ENCODE measurements around the gene MVP. TPM values are rescaled to one million over a fixed set of nuclear protein-coding genes. Genes with fewer than 3 reads are reported as not detected.
"Not testable (repeated sequence)": the region's sequence is repeated elsewhere in the genome, so short reads cannot be mapped to it uniquely, and the experiment has no call there.

Gene MVP
- 10 to 100 TPM; 32.5 to 33.2 TPM for total RNA-seq

- DNase-seq: peak; percentile 66
- CTCF ChIA-PET: interaction anchor here (0.7 to 8.1 kb wide), 9 partner anchors 9 to 235 kb away, joined by 3 to 95 read pairs (median 4); partner anchors contain the start of gene KIF22
- Mint-ChIP-seq H3K9me3 (no peaks in the 10 kb centered on the region), H3K27me3 (no peaks in the 10 kb centered on the region), H3K4me3 (peak within 1 kb of the TSS; percentile 79), H3K36me3 (ENCODE audit: low read depth) (peaks cover 30% of the 10 kb centered on the region), H3K4me1 (ENCODE audit: low read depth) (peaks cover 69% of the 10 kb centered on the region), H3K27ac (peak within 1 kb of the TSS; percentile 89)
- ATAC-seq: no peak
- no peak for TF ChIP-seq CTCF (IDR thresholded peaks at IDR 0.05)
- intact Hi-C loops (cut with micrococcal nuclease): no loop called here
- POLR2A ChIA-PET: interaction anchor here (0.7 to 13.9 kb wide), 8 partner anchors 10 to 120 kb away, joined by 3 to 167 read pairs (median 5); partner anchors contain the start of genes KCTD13, KIF22, MAZ and PRRT2
Measured at GRCh38 chr16:29820271-29820701, at the start of gene MVP. TSS of gene MVP (plus strand) at chr16:29820462. CDS start at chr16:29830550, 10,088 bp downstream.

GRCh38 chr16:29772330-29772729 lies 47.9 kb upstream of the MVP start:
- DNase-seq; H3K27me3 Mint-ChIP-seq; H3K27ac Mint-ChIP-seq; POLR2A ChIA-PET; H3K36me3 Mint-ChIP-seq (ENCODE audit: low read depth); ATAC-seq; intact Hi-C loops (cut with micrococcal nuclease); H3K9me3 Mint-ChIP-seq; H3K4me3 Mint-ChIP-seq: not testable (repeated sequence)
- CTCF ChIA-PET: interaction anchor here (1.4 to 2.8 kb wide), 2 partner anchors 12 to 81 kb away, joined by 3 to 10 read pairs; no protein-coding TSS in a partner anchor
- peaks cover 15% of the 10 kb centered on the region for H3K4me1 Mint-ChIP-seq (ENCODE audit: low read depth)

GRCh38 chr16:29774730-29775129 lies 45.5 kb upstream of the MVP start:
- ChIA-PET CTCF (interaction anchor here (1.4 to 2.8 kb wide), 2 partner anchors 10 to 74 kb away, joined by 4 to 10 read pairs; no protein-coding TSS in a partner anchor), POLR2A (no interaction called here)
- TF ChIP-seq CTCF (IDR thresholded peaks at IDR 0.05): no peak
- intact Hi-C loops (cut with micrococcal nuclease): no loop called here
- no peaks in the 10 kb centered on the region for H3K36me3 Mint-ChIP-seq (ENCODE audit: low read depth)
- no peak overlapping the region for H3K27ac Mint-ChIP-seq
- peaks cover 15% of the 10 kb centered on the region for H3K4me1 Mint-ChIP-seq (ENCODE audit: low read depth)
- H3K27me3 Mint-ChIP-seq: no peaks in the 10 kb centered on the region
- no peak overlapping the region for H3K4me3 Mint-ChIP-seq
- DNase-seq (no peak), ATAC-seq (no peak)
- no peaks in the 10 kb centered on the region for H3K9me3 Mint-ChIP-seq

- H3K9me3 Mint-ChIP-seq: no peaks in the 10 kb centered on the region
- H3K27me3 Mint-ChIP-seq: no peaks in the 10 kb centered on the region
- no peak for DNase-seq
- intact Hi-C loops (cut with micrococcal nuclease): no loop called here
- CTCF ChIA-PET: interaction anchor here (1.3 kb wide), 1 partner anchor 9 kb away, joined by 4 read pairs; no protein-coding TSS in a partner anchor
- peak; percentile 30 for ATAC-seq
- POLR2A ChIA-PET: interaction anchor here (0.6 kb wide), 1 partner anchor 14 kb away, joined by 3 read pairs; the partner anchor contains the start of gene KIF22
- peaks cover 14% of the 10 kb centered on the region for H3K4me1 Mint-ChIP-seq (ENCODE audit: low read depth)
- TF ChIP-seq CTCF (IDR thresholded peaks at IDR 0.05): no peak
- no peak overlapping the region for H3K4me3 Mint-ChIP-seq
- H3K27ac Mint-ChIP-seq: no peak overlapping the region
- H3K36me3 Mint-ChIP-seq (ENCODE audit: low read depth): no peaks in the 10 kb centered on the region
Measured at GRCh38 chr16:29775742-29776408, 44.4 kb upstream of the MVP start.

GRCh38 chr16:29777576-29778350 lies 42.5 kb upstream of the MVP start, which contains the start of gene ZG16:
TSS of gene ZG16 (plus strand) at chr16:29778256. CDS start at chr16:29779267, 1,011 bp downstream.
- Mint-ChIP-seq H3K27me3 (no peaks in the 10 kb centered on the region), H3K27ac (no peak within 1 kb of the TSS), H3K4me3 (no peak within 1 kb of the TSS), H3K36me3 (ENCODE audit: low read depth) (no peaks in the 10 kb centered on the region), H3K9me3 (no peaks in the 10 kb centered on the region), H3K4me1 (ENCODE audit: low read depth) (peaks cover 10% of the 10 kb centered on the region)
- CTCF ChIA-PET: interaction anchor here (1.0 to 1.5 kb wide), 5 partner anchors 10 to 77 kb away, joined by 3 to 4 read pairs (median 3); partner anchors contain the start of gene KIF22
- TF ChIP-seq CTCF (IDR thresholded peaks at IDR 0.05): no peak
- no peak for DNase-seq
- no peak for ATAC-seq
- intact Hi-C loops (cut with micrococcal nuclease): no loop called here
- POLR2A ChIA-PET: no interaction called here
